ENCODE measurements around the gene PKDCC. TPM values are rescaled to one million over a fixed set of nuclear protein-coding genes. Genes with fewer than 3 reads are reported as not detected.

The PKDCC gene
- total and polyA plus RNA-seq, 2 of the 13 experiments (the other 11 are each of a cell fraction or from before 2014, with no cell fraction given), result 52.6 to 58.8 TPM

- TF ChIP-seq CREB3 (CRISPR knock-in tag; IDR thresholded peaks at IDR 0.05) (no peak), ZNF44 (CRISPR knock-in tag; IDR thresholded peaks at IDR 0.05) (peak; percentile 47; the same call in 1 of the 2 replicates), POGZ (CRISPR knock-in tag; IDR thresholded peaks at IDR 0.05) (peak; percentile 11; the same call in 1 of the 2 replicates), EZH2 (conservative IDR thresholded peaks at IDR 0.05; ENCODE audit: low read depth, low read length) (no peak), SAP130 (CRISPR knock-in tag; IDR thresholded peaks at IDR 0.05; ENCODE audit: low read depth) (peak; percentile 29; the same call in 1 of the 2 replicates), ZNF280D (CRISPR knock-in tag; IDR thresholded peaks at IDR 0.05) (peak; percentile 64; the same call in 1 of the 2 replicates), SYNCRIP (IDR thresholded peaks at IDR 0.05; ENCODE audit: insufficient read depth, low read depth, low read length) (no peak), RFXAP (CRISPR knock-in tag; IDR thresholded peaks at IDR 0.05; ENCODE audit: borderline replicate concordance) (peak; percentile 46; the same call in 1 of the 2 replicates), ZNF549 (CRISPR knock-in tag; IDR thresholded peaks at IDR 0.05) (no peak), ZNF589 (CRISPR knock-in tag; conservative IDR thresholded peaks at IDR 0.05) (peak; percentile 59; the same call in 1 of the 2 replicates), ZFP62 (CRISPR knock-in tag; IDR thresholded peaks at IDR 0.05) (no peak), E2F2 (CRISPR knock-in tag; IDR thresholded peaks at IDR 0.05; ENCODE audit: borderline replicate concordance) (peak; percentile 28; the same call in 1 of the 2 replicates), MXI1 (IDR thresholded peaks at IDR 0.05; ENCODE audit: borderline replicate concordance, low read depth, low read length) (no peak), GATAD1 (CRISPR knock-in tag; IDR thresholded peaks at IDR 0.05) (no peak), RXRA (CRISPR knock-in tag; IDR thresholded peaks at IDR 0.05) (peak; percentile 22; the same call in 1 of the 2 replicates), ZNF761 (CRISPR knock-in tag; conservative IDR thresholded peaks at IDR 0.05) (no peak)
- TF ChIP-seq, protein P1, sequence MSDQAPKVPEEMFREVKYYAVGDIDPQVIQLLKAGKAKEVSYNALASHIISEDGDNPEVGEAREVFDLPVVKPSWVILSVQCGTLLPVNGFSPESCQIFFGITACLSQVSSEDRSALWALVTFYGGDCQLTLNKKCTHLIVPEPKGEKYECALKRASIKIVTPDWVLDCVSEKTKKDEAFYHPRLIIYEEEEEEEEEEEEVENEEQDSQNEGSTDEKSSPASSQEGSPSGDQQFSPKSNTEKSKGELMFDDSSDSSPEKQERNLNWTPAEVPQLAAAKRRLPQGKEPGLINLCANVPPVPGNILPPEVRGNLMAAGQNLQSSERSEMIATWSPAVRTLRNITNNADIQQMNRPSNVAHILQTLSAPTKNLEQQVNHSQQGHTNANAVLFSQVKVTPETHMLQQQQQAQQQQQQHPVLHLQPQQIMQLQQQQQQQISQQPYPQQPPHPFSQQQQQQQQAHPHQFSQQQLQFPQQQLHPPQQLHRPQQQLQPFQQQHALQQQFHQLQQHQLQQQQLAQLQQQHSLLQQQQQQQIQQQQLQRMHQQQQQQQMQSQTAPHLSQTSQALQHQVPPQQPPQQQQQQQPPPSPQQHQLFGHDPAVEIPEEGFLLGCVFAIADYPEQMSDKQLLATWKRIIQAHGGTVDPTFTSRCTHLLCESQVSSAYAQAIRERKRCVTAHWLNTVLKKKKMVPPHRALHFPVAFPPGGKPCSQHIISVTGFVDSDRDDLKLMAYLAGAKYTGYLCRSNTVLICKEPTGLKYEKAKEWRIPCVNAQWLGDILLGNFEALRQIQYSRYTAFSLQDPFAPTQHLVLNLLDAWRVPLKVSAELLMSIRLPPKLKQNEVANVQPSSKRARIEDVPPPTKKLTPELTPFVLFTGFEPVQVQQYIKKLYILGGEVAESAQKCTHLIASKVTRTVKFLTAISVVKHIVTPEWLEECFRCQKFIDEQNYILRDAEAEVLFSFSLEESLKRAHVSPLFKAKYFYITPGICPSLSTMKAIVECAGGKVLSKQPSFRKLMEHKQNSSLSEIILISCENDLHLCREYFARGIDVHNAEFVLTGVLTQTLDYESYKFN (CRISPR knock-in tag; conservative IDR thresholded peaks at IDR 0.05), result no peak
- TF ChIP-seq, protein P2, sequence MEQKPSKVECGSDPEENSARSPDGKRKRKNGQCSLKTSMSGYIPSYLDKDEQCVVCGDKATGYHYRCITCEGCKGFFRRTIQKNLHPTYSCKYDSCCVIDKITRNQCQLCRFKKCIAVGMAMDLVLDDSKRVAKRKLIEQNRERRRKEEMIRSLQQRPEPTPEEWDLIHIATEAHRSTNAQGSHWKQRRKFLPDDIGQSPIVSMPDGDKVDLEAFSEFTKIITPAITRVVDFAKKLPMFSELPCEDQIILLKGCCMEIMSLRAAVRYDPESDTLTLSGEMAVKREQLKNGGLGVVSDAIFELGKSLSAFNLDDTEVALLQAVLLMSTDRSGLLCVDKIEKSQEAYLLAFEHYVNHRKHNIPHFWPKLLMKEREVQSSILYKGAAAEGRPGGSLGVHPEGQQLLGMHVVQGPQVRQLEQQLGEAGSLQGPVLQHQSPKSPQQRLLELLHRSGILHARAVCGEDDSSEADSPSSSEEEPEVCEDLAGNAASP (CRISPR knock-in tag; IDR thresholded peaks at IDR 0.05; ENCODE audit: borderline replicate concordance), result no peak
Observed at GRCh38 chr2:42048299-42049220, 739 bp downstream of the PKDCC start (continued).

All from HepG2 (cell line).